ENCODE measurements around the gene STRN3. TPM values are rescaled to one million over a fixed set of nuclear protein-coding genes. Genes with fewer than 3 reads are reported as not detected.

The STRN3 gene
- total RNA-seq, 1 donor from 2014 or later: 58.1 TPM

GRCh38 chr14:31001339-31001658 is 24.9 kb downstream of the STRN3 start:
- H3K36me3 Mint-ChIP-seq (ENCODE audit: unreplicated experiment): peaks cover 14% of the 10 kb centered on the region
- no peak for DNase-seq
- H3K27ac Mint-ChIP-seq (ENCODE audit: unreplicated experiment): no peak overlapping the region
- peaks cover 5% of the 10 kb centered on the region for H3K9me3 Mint-ChIP-seq (ENCODE audit: unreplicated experiment)
- H3K27me3 Mint-ChIP-seq (ENCODE audit: unreplicated experiment): peaks cover 3% of the 10 kb centered on the region
- H3K4me3 Mint-ChIP-seq (ENCODE audit: unreplicated experiment): no peak overlapping the region
- TF ChIP-seq CTCF (IDR thresholded peaks at IDR 0.05; ENCODE audit: partially characterized antibody, unreplicated experiment): no peak
- peaks cover 5% of the 10 kb centered on the region for H3K4me1 Mint-ChIP-seq (ENCODE audit: low read depth, unreplicated experiment)

GRCh38 chr14:31000629-31001338 is 25.4 kb downstream of the STRN3 start:
- no peak overlapping the region for H3K27ac Mint-ChIP-seq (ENCODE audit: unreplicated experiment)
- peaks cover 9% of the 10 kb centered on the region for H3K4me1 Mint-ChIP-seq (ENCODE audit: low read depth, unreplicated experiment)
- peaks cover 5% of the 10 kb centered on the region for H3K9me3 Mint-ChIP-seq (ENCODE audit: unreplicated experiment)
- DNase-seq: no peak
- H3K27me3 Mint-ChIP-seq (ENCODE audit: unreplicated experiment): peaks cover 3% of the 10 kb centered on the region
- TF ChIP-seq CTCF (IDR thresholded peaks at IDR 0.05; ENCODE audit: partially characterized antibody, unreplicated experiment): no peak
- H3K36me3 Mint-ChIP-seq (ENCODE audit: unreplicated experiment): peaks cover 14% of the 10 kb centered on the region
- no peak overlapping the region for H3K4me3 Mint-ChIP-seq (ENCODE audit: unreplicated experiment)

- Mint-ChIP-seq H3K4me3 (ENCODE audit: unreplicated experiment) (no peak overlapping the region), H3K9me3 (ENCODE audit: unreplicated experiment) (peaks cover 5% of the 10 kb centered on the region), H3K27ac (ENCODE audit: unreplicated experiment) (no peak overlapping the region), H3K4me1 (ENCODE audit: low read depth, unreplicated experiment) (peaks cover 12% of the 10 kb centered on the region), H3K36me3 (ENCODE audit: unreplicated experiment) (peaks cover 14% of the 10 kb centered on the region), H3K27me3 (ENCODE audit: unreplicated experiment) (peaks cover 3% of the 10 kb centered on the region)
- TF ChIP-seq CTCF (IDR thresholded peaks at IDR 0.05; ENCODE audit: partially characterized antibody, unreplicated experiment): no peak
- DNase-seq: no peak
These were observed 27.0 kb downstream of the STRN3 start for GRCh38 chr14:30999038-30999773.

GRCh38 chr14:30998100-30998706 is 28.0 kb downstream of the STRN3 start:
- H3K27me3 Mint-ChIP-seq (ENCODE audit: unreplicated experiment): peaks cover 3% of the 10 kb centered on the region
- peaks cover 14% of the 10 kb centered on the region for H3K36me3 Mint-ChIP-seq (ENCODE audit: unreplicated experiment)
- H3K9me3 Mint-ChIP-seq (ENCODE audit: unreplicated experiment): peaks cover 5% of the 10 kb centered on the region
- no peak for TF ChIP-seq CTCF (IDR thresholded peaks at IDR 0.05; ENCODE audit: partially characterized antibody, unreplicated experiment)
- H3K27ac Mint-ChIP-seq (ENCODE audit: unreplicated experiment): no peak overlapping the region
- peaks cover 12% of the 10 kb centered on the region for H3K4me1 Mint-ChIP-seq (ENCODE audit: low read depth, unreplicated experiment)
- DNase-seq: no peak
- H3K4me3 Mint-ChIP-seq (ENCODE audit: unreplicated experiment): no peak overlapping the region
